GM12801 (cell line): Measurements from ENCODE around the gene SLX4IP.

Experiments used
- CTCF ChIP-seq: IDR thresholded peaks from one replicate; pipeline ENCODE4 v1.5.1; 2011; ENCODE audit warnings: control low read depth; ENCODE audit not compliant: insufficient read length; ENCODE audit errors: extremely low read depth

SLX4IP gene

GRCh38 chr20:10490257-10490656, 55.2 kb downstream of the SLX4IP start:
- TF ChIP-seq CTCF, result no peak

GRCh38 chr20:10490706-10491105, 55.6 kb downstream of the SLX4IP start:
- TF ChIP-seq CTCF, result no peak

GRCh38 chr20:10492065-10492464, 57.0 kb downstream of the SLX4IP start:
- no peak for TF ChIP-seq CTCF

GRCh38 chr20:10492844-10493243, 57.7 kb downstream of the SLX4IP start:
- TF ChIP-seq CTCF, result no peak

- TF ChIP-seq CTCF, result no peak
These were observed 60.1 kb downstream of the SLX4IP start for GRCh38 chr20:10495173-10495572.

- TF ChIP-seq CTCF, result no peak
These were observed 61.4 kb downstream of the SLX4IP start for GRCh38 chr20:10496465-10496864.

- no peak for TF ChIP-seq CTCF
These were observed 62.2 kb downstream of the SLX4IP start for GRCh38 chr20:10497283-10497682.

GRCh38 chr20:10497791-10498190, 62.7 kb downstream of the SLX4IP start:
- TF ChIP-seq CTCF, result no peak
